SU-DHL-6 (cell line): ENCODE results near the gene PDGFB.

Experiments
- H2AFZ ChIP-seq: fragments of 200-600 bp; sonication (generic); 2 replicates; pipeline ENCODE4 v1.6.1; 2014; ENCODE audit warnings: low read depth, mild to moderate bottlenecking, moderate library complexity, mixed read lengths, antibody characterized with exemption, low read length; ENCODE audit not compliant: severe bottlenecking
- H3F3A ChIP-seq: fragments of 200-600 bp; shearing (Covaris generic); 2 replicates; pipeline ENCODE4 v1.6.0; 2016; ENCODE audit warnings: antibody characterized with exemption, mild to moderate bottlenecking; ENCODE audit not compliant: insufficient read depth
- H3K27ac ChIP-seq: fragments of 200-600 bp; sonication (generic); 2 replicates; pipeline ENCODE4 v1.5.1; 2016; ENCODE audit warnings: low read depth, mild to moderate bottlenecking, low read length, moderate library complexity, mixed read lengths
- H3K27me3 ChIP-seq: fragments of 200-600 bp; sonication (generic), shearing (Covaris generic); 2 replicates; pipeline ENCODE4 v1.6.0; 2014; ENCODE audit warnings: mild to moderate bottlenecking, low read length
- H3K36me3 ChIP-seq: fragments of 200-600 bp; sonication (generic); 2 replicates; pipeline ENCODE4 v1.6.1; 2014; ENCODE audit warnings: mild to moderate bottlenecking, low read length, mixed read lengths
- H3K4me2 ChIP-seq: fragments of 300-600, 200-600 bp; shearing (Covaris generic), sonication (generic); 2 replicates; pipeline ENCODE4 v1.6.0; 2014; ENCODE audit warnings: low read length, low read depth, mild to moderate bottlenecking; ENCODE audit not compliant: poor library complexity, severe bottlenecking
- H3K4me3 ChIP-seq: fragments of 200-600 bp; sonication (generic); 2 replicates; pipeline ENCODE4 v1.5.1; 2014; ENCODE audit warnings: antibody characterized with exemption, low read length, mild to moderate bottlenecking, mixed read lengths; ENCODE audit not compliant: insufficient read depth, poor library complexity, severe bottlenecking
- H3K79me2 ChIP-seq: fragments of 200-600 bp; sonication (generic); 2 replicates; pipeline ENCODE4 v1.6.1; 2014; ENCODE audit warnings: mild to moderate bottlenecking, low read length, moderate library complexity; ENCODE audit not compliant: insufficient read depth
- H3K9ac ChIP-seq: fragments of 200-600 bp; sonication (generic); 2 replicates; pipeline ENCODE4 v1.7.0; 2014; ENCODE audit warnings: mild to moderate bottlenecking, low read length
- H3K9me2 ChIP-seq: fragments of 200-600 bp; sonication (generic); replicated peaks from 2 replicates; pipeline ENCODE4 v1.6.1; 2014; ENCODE audit warnings: low read length; ENCODE audit not compliant: insufficient read depth
- H3K9me3 ChIP-seq: fragments of 200-600 bp; sonication (generic); 2 replicates; pipeline ENCODE4 v1.6.1; 2014; ENCODE audit warnings: low read length, mixed read lengths; ENCODE audit not compliant: insufficient read depth
- H4K20me1 ChIP-seq: fragments of 200-600 bp; sonication (generic); 2 replicates; pipeline ENCODE4 v1.6.1; 2014; ENCODE audit warnings: low read depth, mild to moderate bottlenecking, antibody characterized with exemption, low read length, moderate library complexity, mixed read lengths
- CTCF ChIP-seq: fragments of 200-600 bp; sonication (generic); IDR thresholded peaks from one replicate; pipeline ENCODE4 v1.5.1; 2017; ENCODE audit warnings: antibody characterized with exemption, mild to moderate bottlenecking, low read length, moderate library complexity; ENCODE audit not compliant: insufficient read depth, poor library complexity, severe bottlenecking
- EZH2phosphoT487 ChIP-seq: fragments of 200-600 bp; sonication (generic), shearing (Covaris generic); conservative IDR thresholded peaks from 2 replicates; pipeline ENCODE4 v1.6.1; 2018; ENCODE audit warnings: mild to moderate bottlenecking, antibody characterized with exemption, low read length, moderate library complexity, mixed read lengths

The PDGFB gene

GRCh38 chr22:39252461-39253434 is 8.0 kb upstream of the PDGFB start:
- Histone ChIP-seq H3K9ac (no peak overlapping the region), H2AFZ (no peak overlapping the region), H3K9me2 (no peaks in the 10 kb centered on the region), H3K27me3 (no peaks in the 10 kb centered on the region; the same call in 1 of the 2 replicates), H3K9me3 (no peaks in the 10 kb centered on the region), H3K27ac (no peak overlapping the region), H3F3A (no peaks in the 10 kb centered on the region), H3K79me2 (no peaks in the 10 kb centered on the region), H3K4me3 (no peak overlapping the region), H4K20me1 (no peaks in the 10 kb centered on the region), H3K4me2 (no peak overlapping the region), H3K36me3 (no peaks in the 10 kb centered on the region)
- no peak for TF ChIP-seq CTCF
- TF ChIP-seq EZH2phosphoT487, result no peak

GRCh38 chr22:39251762-39252460 is 7.1 kb upstream of the PDGFB start:
- H3K36me3 ChIP-seq, result no peaks in the 10 kb centered on the region
- H3K4me2 ChIP-seq, result no peak overlapping the region
- no peaks in the 10 kb centered on the region for H4K20me1 ChIP-seq
- H3K27ac ChIP-seq, result no peak overlapping the region
- no peaks in the 10 kb centered on the region for H3K79me2 ChIP-seq
- no peak overlapping the region for H2AFZ ChIP-seq
- H3F3A ChIP-seq, result no peaks in the 10 kb centered on the region
- H3K27me3 ChIP-seq, result no peaks in the 10 kb centered on the region; the same call in 1 of the 2 replicates
- no peaks in the 10 kb centered on the region for H3K9me3 ChIP-seq
- H3K4me3 ChIP-seq, result no peak overlapping the region
- no peak overlapping the region for H3K9ac ChIP-seq
- no peaks in the 10 kb centered on the region for H3K9me2 ChIP-seq
- TF ChIP-seq EZH2phosphoT487 (no peak), CTCF (no peak)

GRCh38 chr22:39250838-39251237 is 6.1 kb upstream of the PDGFB start:
- H3K4me3 ChIP-seq, result no peak overlapping the region
- no peaks in the 10 kb centered on the region for H3K79me2 ChIP-seq
- no peak overlapping the region for H3K4me2 ChIP-seq
- H3K9me3 ChIP-seq, result no peaks in the 10 kb centered on the region
- no peaks in the 10 kb centered on the region for H3K36me3 ChIP-seq
- no peak overlapping the region for H2AFZ ChIP-seq
- H3K9me2 ChIP-seq, result no peaks in the 10 kb centered on the region
- H3K27me3 ChIP-seq, result no peaks in the 10 kb centered on the region
- no peaks in the 10 kb centered on the region for H4K20me1 ChIP-seq
- H3K27ac ChIP-seq, result no peak overlapping the region
- TF ChIP-seq CTCF (no peak), EZH2phosphoT487 (no peak)
- H3K9ac ChIP-seq, result no peak overlapping the region
- no peaks in the 10 kb centered on the region for H3F3A ChIP-seq
